NCI-H446 treated with DMSO at 0.1 percent for 48 hours (cell line): ENCODE data around the gene DLG2.
"Not testable (repeated sequence)": the region's sequence is repeated elsewhere in the genome, so short reads cannot be mapped to it uniquely, and the experiment has no call there.

Experiments used
- DNase-seq: peaks from one replicate; lab custom pipeline; 2025; lab: John Stamatoyannopoulos, UW

Gene DLG2

DNA sequence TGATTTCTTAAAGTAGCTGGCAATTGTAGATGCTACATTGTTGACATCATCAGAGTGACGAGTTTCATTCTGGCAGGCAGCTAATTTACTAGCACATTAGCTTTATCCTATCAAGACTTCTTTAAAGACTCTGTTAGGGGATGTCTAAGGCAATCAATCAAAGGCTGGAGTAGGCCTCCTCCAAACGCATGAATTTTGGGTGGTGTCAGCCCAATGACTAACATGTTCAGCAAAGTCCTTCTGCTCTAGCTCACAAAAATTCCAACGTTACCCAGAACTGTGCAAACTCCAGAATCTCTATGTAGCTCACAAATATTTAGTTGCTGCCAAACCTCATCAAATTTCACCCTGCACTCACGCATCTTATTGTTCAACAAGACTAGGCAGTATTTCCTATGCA lies 395.6 kb downstream of the DLG2 start:
- DNase-seq = no peak

DNA sequence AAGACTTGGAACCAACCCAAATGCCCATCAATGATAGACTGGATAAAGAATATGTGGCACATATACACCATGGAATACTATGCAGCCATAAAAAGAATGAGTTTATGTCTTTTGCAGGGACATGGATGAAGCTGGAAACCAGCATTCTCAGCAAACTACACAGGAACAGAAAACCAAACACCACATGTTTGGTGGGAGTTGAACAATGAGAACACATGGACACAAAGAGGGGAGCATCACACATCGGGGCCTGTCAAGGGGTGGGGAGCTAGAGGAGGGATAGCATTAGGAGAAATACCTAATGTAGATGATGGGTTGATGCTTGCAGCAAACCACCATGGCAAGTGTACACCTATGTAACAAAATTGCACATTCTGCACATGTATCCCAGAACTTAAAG lies 397.4 kb downstream of the DLG2 start:
- not testable (repeated sequence) for DNase-seq

DNA sequence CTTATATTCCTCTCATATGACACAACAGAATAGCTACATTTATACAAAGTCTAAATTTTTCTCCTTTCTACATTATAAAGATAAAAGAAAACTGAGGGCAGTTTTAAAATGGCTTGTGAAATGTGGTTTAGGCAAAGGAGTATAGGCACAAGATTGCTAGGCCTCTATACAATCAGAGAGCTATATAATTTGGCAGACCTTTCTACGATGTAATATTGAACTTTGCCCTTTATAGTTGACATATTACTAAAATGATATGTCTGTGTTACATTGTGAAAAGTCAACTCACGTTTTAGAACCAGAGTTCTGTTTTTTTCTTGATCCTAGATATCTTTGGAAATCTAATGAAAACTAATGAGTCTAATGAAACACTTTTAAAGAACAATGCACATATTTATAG lies 430.2 kb downstream of the DLG2 start:
- DNase-seq = no peak

DNA sequence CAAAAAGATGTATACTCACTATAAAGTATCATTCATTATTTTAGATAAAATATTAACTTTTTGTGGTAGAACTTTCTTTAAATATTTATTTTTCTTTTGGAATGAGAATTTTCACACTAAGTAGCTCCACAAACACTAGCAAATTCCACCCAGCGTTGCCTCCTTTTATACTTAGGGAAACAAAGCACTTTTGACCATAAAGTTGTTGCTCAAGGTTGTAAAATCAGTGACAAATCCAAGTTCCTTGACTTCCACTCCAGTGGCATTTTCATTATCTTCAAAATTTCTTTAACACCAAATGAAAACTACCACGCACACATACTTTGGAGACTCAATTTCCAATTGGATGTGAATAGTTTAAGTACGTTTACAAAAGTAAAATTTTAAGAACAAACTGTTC lies 431.2 kb downstream of the DLG2 start:
- no peak for DNase-seq

DNA sequence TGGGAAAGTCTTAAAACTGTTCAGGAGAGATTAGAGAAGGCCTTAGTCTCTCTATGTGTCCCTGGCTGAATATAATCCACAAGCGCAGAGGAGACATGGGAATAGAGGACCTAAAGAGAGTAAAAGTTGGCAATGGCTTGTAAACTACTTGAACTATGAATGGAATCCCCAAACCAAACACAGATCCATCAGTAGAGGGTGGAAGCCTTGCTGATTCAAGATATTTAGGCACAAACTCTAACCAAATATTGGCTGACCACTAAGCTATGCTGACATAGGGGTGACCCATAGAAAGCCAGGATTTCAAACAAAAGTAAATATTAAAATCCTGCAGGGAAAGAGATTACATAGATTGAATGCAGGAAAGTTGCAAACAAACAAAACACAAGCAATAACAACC lies 439.2 kb downstream of the DLG2 start:
- no peak for DNase-seq

DNA sequence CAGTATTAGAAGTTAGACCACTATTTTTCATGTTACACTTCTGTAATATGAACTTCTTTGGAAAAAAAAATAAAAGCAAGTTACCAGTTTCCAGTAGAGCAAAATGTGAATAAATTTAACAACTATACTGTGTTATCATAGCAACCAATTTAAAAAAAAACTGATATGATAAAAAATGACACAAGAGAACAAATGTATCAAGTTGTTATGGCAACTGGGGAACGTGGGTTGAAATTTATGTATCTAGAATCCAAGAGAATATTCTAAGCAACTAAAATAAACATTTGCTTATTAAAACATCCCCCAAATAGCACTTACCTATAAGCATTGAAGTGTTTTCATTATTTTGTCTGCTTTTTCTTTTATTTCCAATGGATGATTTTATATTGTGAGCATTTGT lies 442.4 kb downstream of the DLG2 start:
- no peak for DNase-seq

DNA sequence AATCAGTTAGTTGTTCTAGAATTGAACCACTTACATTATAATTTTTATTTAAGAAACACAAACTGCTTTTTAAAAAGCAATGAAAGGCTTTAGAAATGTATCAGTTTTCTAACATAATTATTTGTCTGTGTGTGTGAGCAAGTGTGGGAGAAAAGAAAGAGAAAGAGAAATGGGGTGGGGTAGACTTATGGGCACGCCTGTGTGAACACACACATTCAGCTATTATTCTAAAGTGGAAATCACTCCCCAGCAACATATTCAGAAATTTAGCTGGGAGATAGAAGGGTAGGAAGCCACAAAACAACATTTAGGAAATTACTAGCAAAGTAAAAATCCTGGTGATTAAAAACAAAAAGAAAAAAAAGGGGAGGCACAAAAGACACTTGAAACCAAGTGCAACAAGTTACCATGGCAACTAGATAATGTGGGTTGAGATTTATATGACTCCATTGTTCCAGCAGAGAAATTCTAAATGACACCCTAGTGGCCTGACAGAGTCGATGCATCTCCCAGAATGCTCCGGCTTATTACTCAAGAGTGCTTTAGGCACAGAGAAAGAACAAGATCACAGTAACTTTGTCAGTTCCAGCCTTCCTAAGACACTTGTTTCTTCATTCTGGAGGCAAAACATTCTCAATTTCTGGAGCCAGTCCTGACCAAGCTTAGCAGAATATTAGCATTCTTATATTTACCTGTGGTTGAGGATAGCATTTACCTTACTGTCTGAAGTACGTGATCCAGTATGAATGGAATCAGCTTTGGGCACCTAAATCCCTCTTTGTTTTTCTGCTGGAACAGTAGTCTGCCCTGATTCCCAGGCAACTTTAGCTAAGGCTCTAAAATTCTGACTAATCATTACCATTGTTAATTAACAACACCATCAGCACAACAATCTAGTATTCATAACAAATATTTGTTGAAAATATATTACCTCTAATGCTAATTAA lies 444.4 kb downstream of the DLG2 start:
- no peak for DNase-seq

DNA sequence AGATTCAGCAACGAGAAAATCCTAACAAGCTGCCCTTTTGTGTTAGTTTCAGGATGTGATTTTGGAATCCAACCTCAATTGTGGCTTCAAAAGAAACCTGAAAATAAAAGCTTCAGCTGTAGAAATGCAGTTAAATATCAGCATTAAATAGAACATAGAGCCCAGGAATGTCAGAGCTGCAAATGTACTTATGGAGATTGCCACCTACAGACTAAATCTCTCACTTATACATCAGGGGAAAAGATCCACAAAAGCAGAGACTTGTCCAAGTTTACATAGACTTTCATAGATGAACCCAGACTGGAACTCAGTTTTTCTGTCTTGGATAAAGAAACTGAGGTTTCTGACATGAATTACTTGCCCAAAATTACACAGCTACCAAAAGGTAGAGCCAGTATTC lies 446.6 kb downstream of the DLG2 start:
- DNase-seq = no peak

DNA sequence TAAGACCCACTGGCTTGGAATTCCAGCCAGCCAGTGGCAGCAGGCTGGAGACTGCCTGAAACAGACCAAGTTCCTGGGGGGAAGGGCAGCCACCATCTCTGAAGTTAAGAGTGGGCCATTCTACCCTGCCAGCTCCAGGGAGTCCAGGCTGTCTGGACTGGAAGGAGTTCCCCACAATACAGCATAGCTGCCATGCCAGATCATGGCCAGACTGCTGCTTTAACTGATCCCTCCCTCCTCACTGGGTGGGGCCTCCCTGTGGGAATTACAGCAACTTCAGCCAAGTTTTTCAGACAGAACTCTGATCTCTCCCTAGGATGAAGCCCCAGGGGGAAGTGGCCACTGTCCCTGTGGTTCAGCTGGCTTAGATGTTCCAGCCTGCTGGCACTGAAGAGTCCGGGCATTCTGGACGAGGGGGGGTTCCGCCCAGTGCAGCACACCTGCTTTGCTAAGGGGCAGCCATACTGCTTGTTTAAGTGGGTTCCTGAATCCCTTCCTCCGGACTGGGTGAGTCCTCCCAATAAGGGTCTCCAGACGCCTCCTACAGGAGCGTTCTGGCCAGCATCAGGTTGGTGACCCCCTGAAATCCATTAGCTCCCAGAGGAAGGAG lies 455.4 kb downstream of the DLG2 start:
- no peak for DNase-seq

DNA sequence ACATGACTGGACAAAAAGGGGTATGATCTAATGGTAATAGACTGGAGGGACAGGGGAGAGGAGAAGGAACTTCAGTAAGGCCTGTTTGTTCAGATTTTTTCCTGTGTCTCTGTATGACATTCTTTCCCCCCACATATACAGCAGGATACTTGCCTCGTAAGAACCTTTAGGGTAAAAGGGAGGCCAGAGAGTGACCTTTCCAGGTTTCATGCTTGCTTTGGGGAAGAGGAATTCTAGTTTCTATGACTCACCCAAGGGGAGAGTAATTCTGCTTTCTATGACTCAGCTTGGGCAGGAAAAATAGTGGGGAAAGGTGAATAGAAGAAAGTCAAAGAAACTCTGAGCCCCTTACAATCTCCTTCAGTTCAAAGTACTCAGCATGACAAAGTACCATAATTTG lies 457.0 kb downstream of the DLG2 start:
- DNase-seq = no peak

DNA sequence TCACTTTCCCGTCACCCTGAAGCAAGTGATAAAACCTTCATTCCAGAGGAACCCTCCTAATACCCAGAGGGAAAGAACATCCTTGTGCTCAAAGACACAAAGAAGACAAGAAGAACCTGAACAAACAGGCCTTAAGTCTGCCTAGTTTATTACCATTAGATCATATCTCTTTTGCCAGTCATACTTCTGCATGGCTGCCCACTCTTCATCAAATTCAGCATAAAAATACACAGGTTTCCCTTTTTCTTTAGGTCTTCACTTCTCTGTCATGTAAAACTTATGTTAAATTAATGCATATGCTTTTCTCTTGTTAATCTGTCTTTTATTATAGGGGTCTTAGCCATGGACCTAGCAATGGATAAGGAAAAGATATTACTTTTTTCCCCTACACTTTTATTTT lies 459.7 kb downstream of the DLG2 start:
- no peak for DNase-seq

DNA sequence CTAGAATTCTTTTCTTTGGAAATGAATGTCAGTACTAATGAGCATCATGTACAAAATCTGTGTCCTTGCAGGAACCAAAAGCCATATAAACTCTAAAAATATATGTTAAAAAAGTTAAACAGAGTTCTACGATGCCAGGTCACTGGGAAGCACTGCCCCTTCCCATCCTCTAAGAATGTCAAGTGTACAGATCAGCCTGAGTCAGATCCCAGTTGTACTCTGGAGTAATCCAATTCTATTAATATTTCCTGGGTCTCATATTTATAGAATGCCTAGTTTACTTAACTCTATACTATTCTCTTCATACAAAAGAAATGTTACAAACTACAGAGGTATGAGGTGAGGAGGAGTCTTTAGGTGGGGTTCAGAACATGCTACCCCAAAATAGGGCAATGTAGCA lies 460.1 kb downstream of the DLG2 start:
- no peak for DNase-seq

DNA sequence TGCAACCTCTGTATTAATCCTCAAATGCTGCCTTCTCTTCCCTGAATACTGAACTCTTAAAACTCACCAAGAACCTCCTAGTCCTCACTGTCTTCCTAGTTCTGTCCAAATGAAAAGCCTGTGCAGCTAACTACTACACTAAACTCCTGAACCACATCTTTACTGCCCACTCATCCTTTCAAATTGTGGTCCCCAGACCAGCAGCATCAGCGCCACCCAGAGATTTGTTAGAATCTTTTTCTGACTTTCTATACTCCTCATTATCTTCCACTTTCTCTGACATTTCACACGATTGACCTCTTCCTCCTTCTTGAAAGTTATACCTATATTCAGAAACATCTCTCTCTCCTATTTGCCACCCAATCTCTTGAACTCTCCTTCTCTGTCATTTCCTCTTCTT lies 461.3 kb downstream of the DLG2 start:
- no peak for DNase-seq

DNA sequence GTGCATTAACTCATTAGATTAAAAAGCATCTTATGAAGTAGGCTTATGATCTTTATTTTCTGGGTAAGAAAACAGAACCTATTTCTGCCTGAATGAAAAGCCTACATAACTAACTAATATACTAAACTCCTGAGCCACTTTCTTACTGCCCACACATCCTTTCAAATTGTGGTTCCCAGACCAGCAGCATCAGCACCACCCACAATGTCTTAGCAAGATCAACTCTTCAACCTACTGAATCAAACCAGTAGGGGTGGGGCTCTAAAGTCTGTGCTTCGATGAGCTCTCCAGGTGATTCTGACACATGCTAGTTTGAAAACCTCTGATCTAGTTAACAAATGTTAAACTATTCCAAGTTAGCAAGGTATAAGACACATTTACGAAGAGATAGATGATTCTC lies 462.4 kb downstream of the DLG2 start:
- DNase-seq = no peak

DNA sequence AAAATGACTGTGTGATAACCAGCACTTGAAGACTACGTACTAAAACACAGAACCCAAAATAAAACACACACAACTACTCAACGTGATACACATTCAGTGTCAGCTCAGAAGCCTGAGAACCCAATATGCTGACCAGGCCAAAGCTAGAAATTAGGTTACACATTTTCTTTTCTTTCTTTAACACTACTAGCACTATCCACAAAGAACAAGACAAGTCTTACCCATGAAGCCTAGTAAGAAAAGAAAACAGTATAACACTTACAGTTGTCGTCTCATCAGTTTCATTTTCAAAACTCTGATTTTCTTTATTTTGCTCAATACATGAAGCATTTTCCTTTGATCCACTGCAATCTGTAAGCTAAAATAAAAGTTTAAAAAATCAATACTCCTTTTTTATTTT lies 472.9 kb downstream of the DLG2 start:
- no peak for DNase-seq

DNA sequence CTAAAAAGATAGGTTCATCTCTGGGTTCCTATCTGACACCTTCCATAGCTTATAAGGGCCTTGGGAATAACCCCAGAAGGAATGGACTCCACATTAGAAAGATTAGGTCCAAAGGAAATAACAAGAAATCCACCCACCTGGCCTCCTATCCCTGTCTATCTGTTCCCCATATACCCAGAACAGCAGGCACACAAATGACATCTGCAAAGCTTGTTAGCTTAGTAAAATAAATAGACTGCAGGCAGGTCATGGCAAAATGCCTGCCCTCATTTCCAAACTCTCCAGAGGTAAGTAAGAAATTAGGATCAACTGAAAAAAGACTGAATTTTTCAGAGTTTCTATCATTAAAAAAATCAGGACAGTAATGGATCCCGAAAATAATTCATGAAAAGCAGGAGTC lies 489.5 kb downstream of the DLG2 start:
- no peak for DNase-seq

DNA sequence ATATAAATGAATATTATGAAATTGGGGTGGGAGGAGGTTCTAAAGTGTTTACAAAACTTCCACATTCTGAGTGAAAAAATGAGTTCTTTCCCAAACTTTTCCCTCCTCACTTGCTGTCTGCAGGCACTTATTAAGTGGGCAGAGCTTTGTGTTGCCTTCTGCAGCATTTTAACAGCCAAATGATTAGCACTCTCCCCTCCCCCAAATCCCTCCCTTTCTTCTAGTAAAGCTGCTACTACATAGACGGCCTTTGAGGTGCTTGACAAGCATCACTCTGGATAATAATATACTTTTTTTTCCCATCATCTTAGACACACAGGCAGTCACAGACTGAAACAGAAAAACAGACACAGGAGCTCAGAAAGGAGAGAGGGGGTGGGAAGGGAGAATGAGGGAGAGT lies 493.5 kb downstream of the DLG2 start:
- no peak for DNase-seq

DNA sequence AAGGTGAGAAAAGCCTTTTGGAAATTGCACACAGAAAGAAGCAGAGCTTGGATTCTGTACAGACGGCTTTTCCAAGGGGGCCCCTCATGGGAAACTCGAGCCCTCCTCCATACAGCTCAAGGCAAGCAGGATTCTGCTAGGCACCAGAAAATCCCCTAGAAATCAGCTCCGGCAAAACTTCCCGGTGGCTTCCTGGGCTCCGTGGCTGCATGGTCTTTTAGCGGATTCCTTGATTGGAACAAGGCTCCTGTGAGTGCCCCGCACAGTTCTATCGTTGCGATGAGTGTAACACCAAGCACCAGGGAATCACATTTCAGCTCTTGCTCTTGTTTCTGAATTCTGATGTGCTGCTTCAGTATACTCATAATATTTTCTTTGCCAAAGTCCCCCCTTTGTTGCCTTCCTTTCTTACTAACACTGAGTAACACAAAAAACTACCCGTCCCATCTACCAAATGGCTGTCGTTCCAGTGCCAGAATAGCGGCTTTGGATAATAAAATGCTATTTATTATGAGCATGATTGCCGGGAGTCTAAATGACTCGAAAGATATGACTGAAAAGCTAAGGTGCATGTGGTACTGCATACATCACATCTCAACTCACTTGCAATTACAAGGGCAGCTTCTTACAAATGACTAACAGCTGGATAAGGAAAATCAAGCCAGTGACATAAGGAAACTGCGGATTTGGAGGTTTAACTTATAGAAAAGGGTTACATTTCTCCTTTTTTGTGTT lies 494.1 kb downstream of the DLG2 start:
- no peak for DNase-seq

DNA sequence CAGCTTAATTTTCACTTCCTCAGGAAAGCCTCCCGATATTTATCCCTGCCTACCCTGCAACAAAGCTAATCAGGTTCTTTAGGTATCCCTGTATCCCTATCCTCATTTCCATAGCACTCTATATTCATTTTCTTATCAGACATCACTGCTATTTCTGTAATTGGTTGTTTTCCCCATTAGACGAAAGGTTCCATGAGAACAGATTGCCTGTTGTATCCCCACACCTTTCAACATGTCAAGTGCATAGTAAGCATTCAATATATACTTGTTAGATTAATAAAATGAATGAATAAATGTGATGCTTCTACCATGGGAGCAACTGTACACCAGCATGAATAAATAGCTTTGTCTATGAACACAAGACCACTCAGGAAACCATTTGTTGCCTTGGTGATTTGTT lies 499.8 kb downstream of the DLG2 start:
- DNase-seq = no peak

DNA sequence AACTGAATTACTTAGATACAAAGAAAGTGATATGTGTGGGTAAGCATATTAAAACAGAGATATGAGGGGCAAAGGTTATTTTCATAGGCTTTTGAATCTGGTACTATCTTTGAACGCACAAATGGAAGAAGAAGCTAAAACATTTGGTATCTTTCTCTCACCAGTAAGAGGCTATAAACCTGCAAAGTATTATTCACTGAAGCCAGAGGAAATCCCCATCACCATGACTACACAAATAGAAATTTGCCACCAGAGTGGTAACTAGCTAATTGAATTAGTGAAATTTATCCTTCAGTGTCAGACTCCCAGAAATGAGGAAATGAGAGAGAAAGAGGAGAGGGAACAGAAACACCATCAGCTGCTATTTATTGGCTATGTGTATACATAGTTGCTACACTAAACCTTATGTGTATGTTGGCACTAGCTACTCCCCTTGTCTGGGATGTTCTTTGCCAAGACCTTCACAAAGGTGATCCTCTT lies 503.4 kb downstream of the DLG2 start:
- no peak for DNase-seq

DNA sequence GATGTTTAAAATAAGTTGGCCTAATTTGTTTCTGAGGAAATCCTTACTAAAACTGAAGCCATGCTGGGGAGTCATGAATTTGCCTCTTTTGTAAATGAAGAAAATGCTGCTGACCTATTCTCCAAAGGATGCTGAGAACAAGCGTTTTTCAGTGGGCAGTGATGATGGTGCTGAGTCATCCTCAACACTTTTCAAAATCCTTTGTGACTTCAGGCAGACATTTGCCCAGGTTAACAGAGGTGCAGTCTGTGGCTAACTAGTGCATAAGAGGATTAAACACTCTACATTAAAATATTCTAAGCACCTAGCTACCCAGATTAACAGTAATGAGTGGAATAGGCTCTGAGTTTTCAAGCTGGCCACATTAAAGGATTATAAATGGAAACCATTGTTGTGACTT lies 509.0 kb downstream of the DLG2 start:
- no peak for DNase-seq

DNA sequence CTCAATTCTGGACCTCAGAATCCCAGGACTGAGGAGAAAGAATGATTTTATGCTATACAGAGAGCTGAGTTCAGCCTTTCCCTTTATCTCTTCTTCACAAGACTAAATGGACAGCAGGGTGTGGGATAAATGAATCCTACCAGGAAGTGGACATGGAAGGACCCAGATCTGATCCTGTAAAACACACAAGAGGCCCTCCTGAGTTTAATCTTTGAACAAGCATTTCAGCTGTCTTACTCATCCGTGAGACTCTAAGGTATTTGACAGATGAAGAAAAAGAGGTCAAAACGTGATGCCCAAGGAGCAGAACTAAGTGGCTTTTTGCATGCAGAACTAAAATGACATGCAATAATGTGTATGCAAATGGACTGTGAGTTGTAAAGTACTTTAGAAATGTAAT lies 511.3 kb downstream of the DLG2 start:
- DNase-seq = no peak

DNA sequence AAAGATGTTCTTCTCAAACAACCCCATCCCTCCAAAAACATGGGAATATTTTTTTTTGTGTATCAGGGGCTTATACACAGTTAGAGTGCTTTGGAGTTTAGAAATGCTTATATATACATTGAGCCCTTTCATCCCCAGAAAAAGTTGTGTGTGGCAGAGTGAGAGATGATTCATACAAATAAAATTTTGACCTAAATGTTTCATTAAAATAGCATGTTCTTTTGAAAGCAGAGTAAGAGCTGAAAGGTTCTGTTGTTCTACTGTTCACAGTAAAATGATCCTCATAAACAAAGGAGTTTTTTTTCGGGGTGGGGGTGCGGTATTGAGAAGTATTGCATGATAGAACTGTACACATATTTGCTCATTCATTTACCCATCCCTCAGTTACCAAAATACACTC lies 512.4 kb downstream of the DLG2 start:
- DNase-seq = no peak
